Measurements from ENCODE around the gene SPATA31C2. TPM values are rescaled to one million over a fixed set of nuclear protein-coding genes. Genes with fewer than 3 reads are reported as not detected.

Gene SPATA31C2
- total RNA-seq, 1 experiment from 2014 or later: not detected

DNA sequence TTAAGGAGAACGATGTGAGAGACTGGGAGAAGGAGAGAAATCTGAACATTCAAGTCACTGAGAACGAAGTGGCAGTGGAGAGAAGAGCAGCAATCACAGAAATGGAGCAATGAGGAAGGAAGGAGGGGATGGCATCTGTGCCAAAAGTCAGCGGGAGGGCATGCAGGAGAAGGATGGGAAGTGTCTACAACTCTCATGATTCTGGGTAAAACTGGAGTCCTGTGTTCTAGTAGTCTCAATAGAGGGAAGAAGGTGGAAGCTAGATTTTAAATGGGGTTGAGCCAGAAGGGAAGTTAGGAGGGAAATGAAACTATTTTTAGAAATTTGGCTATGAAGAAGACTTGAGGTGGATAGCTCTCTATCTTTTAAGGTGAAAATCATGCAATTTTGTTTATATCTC, 39.1 kb upstream of the SPATA31C2 start:
- CTCF ChIA-PET: no interaction called here
- POLR2A ChIA-PET: no interaction called here
- no peaks in the 10 kb centered on the region for H3K9me2 ChIP-seq (ENCODE audit: insufficient read depth)
- H3K4me3 ChIP-seq (replicated peaks in 1 of 2; ENCODE audit: low read depth in 1 of 2, low read length in 2 of 2): no peak overlapping the region
- H2AFZ ChIP-seq (ENCODE audit: low read depth, low read length, poor library complexity, severe bottlenecking): no peak overlapping the region
- TF ChIP-seq EZH2 (IDR thresholded peaks at IDR 0.05): no peak
- TF ChIP-seq, protein P1, sequence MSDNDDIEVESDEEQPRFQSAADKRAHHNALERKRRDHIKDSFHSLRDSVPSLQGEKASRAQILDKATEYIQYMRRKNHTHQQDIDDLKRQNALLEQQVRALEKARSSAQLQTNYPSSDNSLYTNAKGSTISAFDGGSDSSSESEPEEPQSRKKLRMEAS (IDR thresholded peaks at IDR 0.05): no peak
- no peak for TF ChIP-seq POLR2A (IDR thresholded peaks at IDR 0.05; ENCODE audit: borderline replicate concordance, extremely low read depth, insufficient read depth, insufficient read length)
- TF ChIP-seq EGR1 (IDR thresholded peaks at IDR 0.05; ENCODE audit: low read depth): no peak
- no peak for TF ChIP-seq TCF7L2 (IDR thresholded peaks at IDR 0.05; ENCODE audit: borderline replicate concordance, extremely low read depth, insufficient read depth, insufficient read length)
- no peak for TF ChIP-seq YY1 (IDR thresholded peaks at IDR 0.05; ENCODE audit: extremely low read depth, insufficient replicate concordance, low read depth, low read length)
- TF ChIP-seq, protein P2, sequence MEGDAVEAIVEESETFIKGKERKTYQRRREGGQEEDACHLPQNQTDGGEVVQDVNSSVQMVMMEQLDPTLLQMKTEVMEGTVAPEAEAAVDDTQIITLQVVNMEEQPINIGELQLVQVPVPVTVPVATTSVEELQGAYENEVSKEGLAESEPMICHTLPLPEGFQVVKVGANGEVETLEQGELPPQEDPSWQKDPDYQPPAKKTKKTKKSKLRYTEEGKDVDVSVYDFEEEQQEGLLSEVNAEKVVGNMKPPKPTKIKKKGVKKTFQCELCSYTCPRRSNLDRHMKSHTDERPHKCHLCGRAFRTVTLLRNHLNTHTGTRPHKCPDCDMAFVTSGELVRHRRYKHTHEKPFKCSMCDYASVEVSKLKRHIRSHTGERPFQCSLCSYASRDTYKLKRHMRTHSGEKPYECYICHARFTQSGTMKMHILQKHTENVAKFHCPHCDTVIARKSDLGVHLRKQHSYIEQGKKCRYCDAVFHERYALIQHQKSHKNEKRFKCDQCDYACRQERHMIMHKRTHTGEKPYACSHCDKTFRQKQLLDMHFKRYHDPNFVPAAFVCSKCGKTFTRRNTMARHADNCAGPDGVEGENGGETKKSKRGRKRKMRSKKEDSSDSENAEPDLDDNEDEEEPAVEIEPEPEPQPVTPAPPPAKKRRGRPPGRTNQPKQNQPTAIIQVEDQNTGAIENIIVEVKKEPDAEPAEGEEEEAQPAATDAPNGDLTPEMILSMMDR (IDR thresholded peaks at IDR 0.05 in 2 of 3, conservative IDR thresholded peaks at IDR 0.05 in 1 of 3; ENCODE audit: borderline replicate concordance in 1 of 3, insufficient read depth in 1 of 3, low read depth in 2 of 3, low read length in 2 of 3): no peak
- no peak for TF ChIP-seq RAD21 (IDR thresholded peaks at IDR 0.05; ENCODE audit: low read depth)
- TF ChIP-seq FOSL1 (IDR thresholded peaks at IDR 0.05; ENCODE audit: low read depth): no peak
- no peak for TF ChIP-seq ZNF274 (IDR thresholded peaks at IDR 0.05; ENCODE audit: low read depth, low read length)
- TF ChIP-seq, protein P3, sequence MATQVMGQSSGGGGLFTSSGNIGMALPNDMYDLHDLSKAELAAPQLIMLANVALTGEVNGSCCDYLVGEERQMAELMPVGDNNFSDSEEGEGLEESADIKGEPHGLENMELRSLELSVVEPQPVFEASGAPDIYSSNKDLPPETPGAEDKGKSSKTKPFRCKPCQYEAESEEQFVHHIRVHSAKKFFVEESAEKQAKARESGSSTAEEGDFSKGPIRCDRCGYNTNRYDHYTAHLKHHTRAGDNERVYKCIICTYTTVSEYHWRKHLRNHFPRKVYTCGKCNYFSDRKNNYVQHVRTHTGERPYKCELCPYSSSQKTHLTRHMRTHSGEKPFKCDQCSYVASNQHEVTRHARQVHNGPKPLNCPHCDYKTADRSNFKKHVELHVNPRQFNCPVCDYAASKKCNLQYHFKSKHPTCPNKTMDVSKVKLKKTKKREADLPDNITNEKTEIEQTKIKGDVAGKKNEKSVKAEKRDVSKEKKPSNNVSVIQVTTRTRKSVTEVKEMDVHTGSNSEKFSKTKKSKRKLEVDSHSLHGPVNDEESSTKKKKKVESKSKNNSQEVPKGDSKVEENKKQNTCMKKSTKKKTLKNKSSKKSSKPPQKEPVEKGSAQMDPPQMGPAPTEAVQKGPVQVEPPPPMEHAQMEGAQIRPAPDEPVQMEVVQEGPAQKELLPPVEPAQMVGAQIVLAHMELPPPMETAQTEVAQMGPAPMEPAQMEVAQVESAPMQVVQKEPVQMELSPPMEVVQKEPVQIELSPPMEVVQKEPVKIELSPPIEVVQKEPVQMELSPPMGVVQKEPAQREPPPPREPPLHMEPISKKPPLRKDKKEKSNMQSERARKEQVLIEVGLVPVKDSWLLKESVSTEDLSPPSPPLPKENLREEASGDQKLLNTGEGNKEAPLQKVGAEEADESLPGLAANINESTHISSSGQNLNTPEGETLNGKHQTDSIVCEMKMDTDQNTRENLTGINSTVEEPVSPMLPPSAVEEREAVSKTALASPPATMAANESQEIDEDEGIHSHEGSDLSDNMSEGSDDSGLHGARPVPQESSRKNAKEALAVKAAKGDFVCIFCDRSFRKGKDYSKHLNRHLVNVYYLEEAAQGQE (IDR thresholded peaks at IDR 0.05; ENCODE audit: low read depth): no peak
- no peak for TF ChIP-seq SRF (IDR thresholded peaks at IDR 0.05; ENCODE audit: low read depth)
- no peak for TF ChIP-seq EZH2phosphoT487 (IDR thresholded peaks at IDR 0.05; ENCODE audit: borderline replicate concordance)
- no peak for TF ChIP-seq CEBPB (IDR thresholded peaks at IDR 0.05; ENCODE audit: low read depth)
- TF ChIP-seq ZFX (IDR thresholded peaks at IDR 0.05): no peak
- TF ChIP-seq, protein P4, sequence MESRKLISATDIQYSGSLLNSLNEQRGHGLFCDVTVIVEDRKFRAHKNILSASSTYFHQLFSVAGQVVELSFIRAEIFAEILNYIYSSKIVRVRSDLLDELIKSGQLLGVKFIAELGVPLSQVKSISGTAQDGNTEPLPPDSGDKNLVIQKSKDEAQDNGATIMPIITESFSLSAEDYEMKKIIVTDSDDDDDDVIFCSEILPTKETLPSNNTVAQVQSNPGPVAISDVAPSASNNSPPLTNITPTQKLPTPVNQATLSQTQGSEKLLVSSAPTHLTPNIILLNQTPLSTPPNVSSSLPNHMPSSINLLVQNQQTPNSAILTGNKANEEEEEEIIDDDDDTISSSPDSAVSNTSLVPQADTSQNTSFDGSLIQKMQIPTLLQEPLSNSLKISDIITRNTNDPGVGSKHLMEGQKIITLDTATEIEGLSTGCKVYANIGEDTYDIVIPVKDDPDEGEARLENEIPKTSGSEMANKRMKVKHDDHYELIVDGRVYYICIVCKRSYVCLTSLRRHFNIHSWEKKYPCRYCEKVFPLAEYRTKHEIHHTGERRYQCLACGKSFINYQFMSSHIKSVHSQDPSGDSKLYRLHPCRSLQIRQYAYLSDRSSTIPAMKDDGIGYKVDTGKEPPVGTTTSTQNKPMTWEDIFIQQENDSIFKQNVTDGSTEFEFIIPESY (IDR thresholded peaks at IDR 0.05; ENCODE audit: extremely low read depth, insufficient replicate concordance, low read length): no peak
- TF ChIP-seq SP1 (IDR thresholded peaks at IDR 0.05; ENCODE audit: low read depth): no peak
- BruUV-seq (replicated peaks): no TSS peak
- H3K9ac ChIP-seq (ENCODE audit: low read length): no peak overlapping the region
- no peaks in the 10 kb centered on the region for H4K20me1 ChIP-seq (ENCODE audit: insufficient read depth)
- RAD21 ChIA-PET (ENCODE audit: low non-redundant PET in 1 of 2, low total read pairs in 2 of 2, uncharacterized antibody in 2 of 2, unreplicated experiment in 2 of 2): no interaction called here
- H3K79me2 ChIP-seq (ENCODE audit: insufficient read depth, low read length): no peaks in the 10 kb centered on the region
- intact Hi-C loops (cut with micrococcal nuclease): loop anchor here (10.0 kb wide), 1 partner anchor 827 kb away; no protein-coding TSS in a partner anchor
- H3K36me3 ChIP-seq (ENCODE audit: control insufficient read depth in 1 of 2, insufficient read depth in 2 of 2, low read length in 2 of 2): no peaks in the 10 kb centered on the region
- no peaks in the 10 kb centered on the region for H3K27me3 ChIP-seq (ENCODE audit: insufficient read depth, low read length)
- H3K27ac ChIP-seq (ENCODE audit: low read depth, low read length): no peak overlapping the region
- ATAC-seq: no peak
- H3K9me3 ChIP-seq (ENCODE audit: control insufficient read depth in 1 of 2, insufficient read depth in 1 of 2, low read depth in 1 of 2, low read length in 2 of 2): no peaks in the 10 kb centered on the region
- H3K4me1 ChIP-seq (ENCODE audit: control insufficient read depth in 1 of 2, insufficient read depth in 2 of 2, low read length in 2 of 2): no peaks in the 10 kb centered on the region; a peak in 1 of 4 replicates
- no peak for DNase-seq (ENCODE audit: low read depth, low spot score)
- H3K4me2 ChIP-seq (ENCODE audit: low read length): no peak overlapping the region
